OCI-LY7 (cell line): Measurements from ENCODE around the gene DMAC2. TPM values are rescaled to one million over a fixed set of nuclear protein-coding genes. Genes with fewer than 3 reads are reported as not detected.
"Not testable (repeated sequence)": the region's sequence is repeated elsewhere in the genome, so short reads cannot be mapped to it uniquely, and the experiment has no call there.

ENCODE experiments used
- BruUV-seq: library from RNA; stranded (reverse); fragments of 400-500 nt; replicated peaks from 2 replicates; lab custom pipeline; 2021; lab: Mats Ljungman, UMichigan
- CTCF ChIA-PET: fragments of 300-600 bp; sonication (Branson Sonifier 250); formaldehyde crosslinking; loops from one replicate; lab custom pipeline; 2022; ENCODE audit warnings: antibody characterized with exemption; ENCODE audit not compliant: unreplicated experiment; lab: Charles Lee
- POLR2A ChIA-PET: fragments of 300-600 bp; sonication (Branson Sonifier 250); formaldehyde crosslinking; loops from one replicate; lab custom pipeline; 2022; ENCODE audit warnings: antibody characterized with exemption; lab: Charles Lee
- DNase-seq: peaks from one replicate; pipeline ENCODE4 v3.0.0-alpha.2; 2015; ENCODE audit warnings: low spot score
- H2AFZ ChIP-seq: fragments of 200-600 bp; sonication (generic), shearing (Covaris generic); 2 replicates; pipeline ENCODE4 v1.6.1; 2014; ENCODE audit warnings: mild to moderate bottlenecking, antibody characterized with exemption, low read length, moderate library complexity
- H3K27ac ChIP-seq: fragments of 200-600 bp; sonication (generic); 2 replicates; pipeline ENCODE4 v1.5.1; 2014; ENCODE audit warnings: mixed run types, low read depth, mild to moderate bottlenecking, moderate library complexity, low read length, inconsistent platforms; ENCODE audit not compliant: poor library complexity, severe bottlenecking
- H3K36me3 ChIP-seq: fragments of 200-600 bp; sonication (generic); 2 replicates; pipeline ENCODE4 v1.6.1; 2014; ENCODE audit warnings: mild to moderate bottlenecking, antibody characterized with exemption, low read length, moderate library complexity, mixed read lengths; ENCODE audit not compliant: insufficient read depth
- H3K4me1 ChIP-seq: fragments of 200-600 bp; sonication (generic); 2 replicates; pipeline ENCODE4 v1.5.1; 2014; ENCODE audit warnings: mild to moderate bottlenecking, low read length; ENCODE audit not compliant: insufficient read depth, poor library complexity, severe bottlenecking
- H3K4me2 ChIP-seq: fragments of 200-600 bp; sonication (generic); 2 replicates; pipeline ENCODE4 v1.6.1; 2014; ENCODE audit warnings: mild to moderate bottlenecking, low read length
- H3K4me3 ChIP-seq: fragments of 200-600 bp; sonication (generic); 2 replicates; pipeline ENCODE4 v1.5.1; 2014; ENCODE audit warnings: mild to moderate bottlenecking, low read depth, low read length; ENCODE audit not compliant: poor library complexity, severe bottlenecking
- H3K79me2 ChIP-seq: fragments of 200-600 bp; sonication (generic); 2 replicates; pipeline ENCODE4 v1.6.1; 2016; ENCODE audit warnings: low read depth, mild to moderate bottlenecking, low read length, moderate library complexity, mixed read lengths; ENCODE audit not compliant: insufficient read depth
- H3K9me2 ChIP-seq: fragments of 200-600 bp; sonication (generic); 2 replicates; pipeline ENCODE4 v1.6.1; 2016; ENCODE audit warnings: mild to moderate bottlenecking, low read length, mixed read lengths; ENCODE audit not compliant: insufficient read depth
- H3K9me3 ChIP-seq: fragments of 200-600 bp; sonication (generic); 2 replicates; pipeline ENCODE4 v1.6.1; 2014; ENCODE audit warnings: mild to moderate bottlenecking, mixed run types, low read length, mixed read lengths
- H4K20me1 ChIP-seq: fragments of 200-600 bp; sonication (generic); 2 replicates; pipeline ENCODE4 v1.6.1; 2014; ENCODE audit warnings: mild to moderate bottlenecking, antibody characterized with exemption, low read length, moderate library complexity, mixed read lengths; ENCODE audit not compliant: insufficient read depth
- CTCF ChIP-seq: fragments of 200-600 bp; sonication (generic); conservative IDR thresholded peaks from 2 replicates; pipeline ENCODE4 v1.5.1; 2014; ENCODE audit warnings: mild to moderate bottlenecking, antibody characterized with exemption, low read length, moderate library complexity, mixed read lengths
- EZH2phosphoT487 ChIP-seq: fragments of 200-600 bp; sonication (generic); IDR thresholded peaks from 2 replicates; pipeline ENCODE4 v1.6.1; 2018; ENCODE audit warnings: low read depth, borderline replicate concordance, mild to moderate bottlenecking, mixed run types, antibody characterized with exemption, low read length, moderate library complexity, mixed read lengths
- intact Hi-C: fragments of 100-400 bp; cut with micrococcal nuclease; formaldehyde crosslinking; loops from one replicate; pipeline ENCODE4 v1.10.0; 2022; ENCODE audit not compliant: unreplicated experiment
- total RNA-seq, 2 experiments: library from RNA; depleted of rRNA in 1 of 2; stranded (reverse); fragments of >200 nt in 1 of 2; shearing (Covaris generic) in 1 of 2; gene quantifications; 2 replicates each; pipeline ENCODE4 v1.2.3, GENCODE V29; 2014 to 2022

The DMAC2 gene
- total RNA-seq, 2 experiments from 2014 or later, result 30.6 to 41.6 TPM

DNA sequence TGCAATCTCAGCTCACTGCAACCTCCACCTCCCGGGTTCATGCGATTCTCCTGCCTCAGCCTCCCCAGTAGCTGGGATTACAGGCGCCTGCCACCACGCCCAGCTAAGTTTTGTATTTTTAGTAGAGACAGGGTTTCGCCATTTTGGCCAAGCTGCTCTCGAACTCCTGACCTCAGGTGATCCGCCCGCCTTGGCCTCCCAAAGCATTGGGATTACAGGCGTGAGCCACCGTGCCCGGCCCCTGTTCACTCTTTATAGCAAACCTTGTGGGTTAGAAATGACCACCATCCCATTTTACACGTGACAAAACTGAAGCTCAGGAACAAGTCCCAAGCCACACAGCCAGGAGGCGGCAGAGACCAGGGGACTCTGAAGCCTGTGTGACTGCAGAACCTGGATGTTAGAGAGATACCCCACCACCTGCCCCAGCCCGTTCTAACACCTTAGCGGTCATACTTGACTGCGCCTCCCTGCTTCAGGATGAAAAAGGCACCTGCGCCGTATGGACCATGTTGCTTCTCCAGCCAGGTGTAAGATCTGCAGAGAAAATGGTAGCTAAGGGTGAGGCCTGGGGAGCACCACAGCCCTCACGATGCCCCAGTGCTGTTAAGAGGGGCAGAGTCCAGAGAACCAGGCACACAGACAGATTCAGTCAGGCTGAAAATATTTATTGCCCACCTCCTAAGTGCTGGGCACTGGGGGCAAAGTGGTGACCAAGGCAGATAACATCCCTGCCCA, 3.6 kb downstream of the DMAC2 start:
- H3K79me2 ChIP-seq, result peaks cover 16% of the 10 kb centered on the region; the same call in 1 of the 2 replicates
- H3K4me1 ChIP-seq, result peaks cover 12% of the 10 kb centered on the region
- no peak overlapping the region for H3K27ac ChIP-seq
- H3K36me3 ChIP-seq, result peaks cover 40% of the 10 kb centered on the region
- H2AFZ ChIP-seq, result no peak overlapping the region
- DNase-seq, result no peak
- H3K4me3 ChIP-seq, result no peak overlapping the region
- CTCF ChIA-PET, result interaction anchor here (0.8 kb wide), 1 partner anchor 13 kb away, joined by 6 read pairs; no protein-coding TSS in a partner anchor
- H3K4me2 ChIP-seq, result no peak overlapping the region
- TF ChIP-seq CTCF (no peak), EZH2phosphoT487 (no peak)
- no peaks in the 10 kb centered on the region for H4K20me1 ChIP-seq
- no peaks in the 10 kb centered on the region for H3K9me3 ChIP-seq
- POLR2A ChIA-PET, result interaction anchor here (0.6 kb wide), 1 partner anchor 1000 kb away, joined by 5 read pairs; no protein-coding TSS in a partner anchor
- intact Hi-C loops, result no loop called here
- no TSS peak for BruUV-seq
- no peaks in the 10 kb centered on the region for H3K9me2 ChIP-seq

DNA sequence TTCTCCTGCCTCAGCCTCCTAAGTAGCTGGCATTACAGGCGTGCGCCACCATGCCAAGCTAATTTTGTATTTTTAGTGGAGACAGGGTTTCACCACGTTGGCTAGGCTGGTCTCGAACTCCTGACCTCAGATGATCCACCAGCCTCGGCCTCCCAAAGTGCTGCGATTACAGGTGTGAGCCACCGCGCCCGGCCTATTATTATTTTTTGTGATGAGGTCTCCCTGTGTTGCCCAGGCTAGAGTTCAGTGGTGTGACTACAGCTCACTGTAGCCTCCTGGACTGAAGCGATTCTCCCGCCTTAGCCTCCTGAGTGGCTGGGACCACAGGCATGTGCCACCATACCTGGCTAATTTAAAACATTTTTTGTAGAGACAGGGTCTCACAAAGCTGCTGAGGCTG, 4.3 kb downstream of the DMAC2 start:
- H4K20me1 ChIP-seq, H3K9me3 ChIP-seq, H3K9me2 ChIP-seq, H3K4me3 ChIP-seq, BruUV-seq, POLR2A ChIA-PET, intact Hi-C loops, H2AFZ ChIP-seq, DNase-seq, H3K4me2 ChIP-seq, H3K27ac ChIP-seq: not testable (repeated sequence)
- CTCF ChIA-PET, result interaction anchor here (0.8 kb wide), 1 partner anchor 14 kb away, joined by 6 read pairs; no protein-coding TSS in a partner anchor
- Histone ChIP-seq H3K4me1 (peaks cover 12% of the 10 kb centered on the region), H3K36me3 (peaks cover 45% of the 10 kb centered on the region), H3K79me2 (peaks cover 16% of the 10 kb centered on the region; the same call in 1 of the 2 replicates)

- ChIA-PET CTCF (no interaction called here), POLR2A (interaction anchor here (0.6 kb wide), 1 partner anchor 11 kb away, joined by 4 read pairs; no protein-coding TSS in a partner anchor)
- Histone ChIP-seq H3K4me1 (peaks cover 8% of the 10 kb centered on the region), H3K36me3 (peaks cover 45% of the 10 kb centered on the region), H4K20me1 (no peaks in the 10 kb centered on the region), H3K4me3 (no peak overlapping the region), H3K4me2 (no peak overlapping the region), H3K79me2 (peaks cover 16% of the 10 kb centered on the region; the same call in 1 of the 2 replicates), H3K27ac (no peak overlapping the region), H3K9me2 (no peaks in the 10 kb centered on the region), H3K9me3 (no peaks in the 10 kb centered on the region), H2AFZ (no peak overlapping the region)
- BruUV-seq, result no TSS peak
- no peak for TF ChIP-seq EZH2phosphoT487
- TF ChIP-seq CTCF, result no peak
- DNase-seq, result no peak
- intact Hi-C loops, result no loop called here
Observed at GRCh38 chr19:41434450-41434849, 5.3 kb downstream of the DMAC2 start.
